GM23338 (cell line): ENCODE measurements around the gene ARSD. TPM values are rescaled to one million over a fixed set of nuclear protein-coding genes. Genes with fewer than 3 reads are reported as not detected.

Experiments
- ATAC-seq: fragments of 200-7000 bp; cut with Tn5 transposase; 3 replicates; pipeline ENCODE4 v1.9.1; 2020
- DNase-seq: peaks from one replicate; pipeline ENCODE4 v3.0.0-alpha.2; 2015; ENCODE audit warnings: low spot score
- H2AFZ ChIP-seq: fragments of 200-600 bp; sonication (generic); 2 replicates; pipeline ENCODE4 v1.8.0; 2016; ENCODE audit warnings: antibody characterized with exemption, mild to moderate bottlenecking, moderate library complexity
- H3F3A ChIP-seq: fragments of 200-600 bp; sonication (generic); replicated peaks from 2 replicates; pipeline ENCODE4 v1.8.0; 2017; ENCODE audit warnings: antibody characterized with exemption, mixed run types, low read depth
- H3K27ac ChIP-seq: fragments of 200-600 bp; sonication (generic); 2 replicates; pipeline ENCODE4 v1.6.1; 2016; ENCODE audit warnings: low read depth
- H3K27me3 ChIP-seq: fragments of 200-600 bp; sonication (generic); 2 replicates; pipeline ENCODE4 v1.8.0; 2016; ENCODE audit warnings: mild to moderate bottlenecking, mixed run types, moderate library complexity; ENCODE audit not compliant: insufficient read depth
- H3K36me3 ChIP-seq: fragments of 200-600 bp; sonication (generic); 2 replicates; pipeline ENCODE4 v1.8.0; 2016; ENCODE audit warnings: mild to moderate bottlenecking; ENCODE audit not compliant: insufficient read depth
- H3K4me1 ChIP-seq: fragments of 200-600 bp; sonication (generic); 2 replicates; pipeline ENCODE4 v1.8.0; 2016; ENCODE audit warnings: mild to moderate bottlenecking, moderate library complexity; ENCODE audit not compliant: insufficient read depth
- H3K4me2 ChIP-seq: fragments of 200-600 bp; sonication (generic); 2 replicates; pipeline ENCODE4 v1.7.1; 2017; ENCODE audit warnings: mixed run types
- H3K4me3 ChIP-seq: fragments of 200-600 bp; sonication (generic); 2 replicates; pipeline ENCODE4 v1.6.1; 2016; ENCODE audit warnings: mixed run types
- H3K79me2 ChIP-seq: fragments of 200-600 bp; sonication (generic); replicated peaks from 2 replicates; pipeline ENCODE4 v1.8.0; 2017; ENCODE audit warnings: mild to moderate bottlenecking; ENCODE audit not compliant: insufficient read depth
- H3K9me2 ChIP-seq: fragments of 200-600 bp; sonication (generic); 2 replicates; pipeline ENCODE4 v1.8.0; 2017; ENCODE audit not compliant: insufficient read depth
- H4K20me1 ChIP-seq: fragments of 200-600 bp; sonication (generic); replicated peaks from 2 replicates; pipeline ENCODE4 v1.8.0; 2017; ENCODE audit warnings: mild to moderate bottlenecking; ENCODE audit not compliant: insufficient read depth
- H3K27ac Mint-ChIP-seq: 2 replicates; pipeline ENCODE4 v1.8.0; 2020; ENCODE audit warnings: inconsistent platforms, mild to moderate bottlenecking, moderate library complexity, mixed read lengths
- H3K27me3 Mint-ChIP-seq: 3 replicates; pipeline ENCODE4 v1.8.0; 2022; ENCODE audit warnings: low read depth, mild to moderate bottlenecking, moderate library complexity, mixed read lengths, inconsistent platforms; ENCODE audit not compliant: insufficient read depth, poor library complexity
- H3K36me3 Mint-ChIP-seq: 3 replicates; pipeline ENCODE4 v1.8.0; 2021; ENCODE audit warnings: low read depth, mild to moderate bottlenecking, inconsistent platforms, moderate library complexity, mixed read lengths
- H3K4me1 Mint-ChIP-seq: 3 replicates; pipeline ENCODE4 v1.8.0; 2020; ENCODE audit warnings: mild to moderate bottlenecking, inconsistent platforms, mixed read lengths
- H3K4me3 Mint-ChIP-seq: 3 replicates; pipeline ENCODE4 v1.8.0; 2021; ENCODE audit warnings: moderate library complexity, mild to moderate bottlenecking, inconsistent platforms, mixed read lengths
- H3K9me3 Mint-ChIP-seq: 3 replicates; pipeline ENCODE4 v1.8.0; 2020; ENCODE audit warnings: moderate library complexity, mild to moderate bottlenecking, inconsistent platforms, mixed read lengths
- CREB1 ChIP-seq: fragments of 250-450 bp; sonication (Bioruptor Pico); IDR thresholded peaks from 2 replicates; pipeline ENCODE4 v1.5.0; 2020; ENCODE audit warnings: low read depth, mild to moderate bottlenecking, moderate library complexity
- CTCF ChIP-seq, 2 experiments: fragments of 200-600 bp in 1 of 2; sonication (generic) in 1 of 2; conservative IDR thresholded peaks; 2 replicates each; pipeline versions ENCODE4 v1.5.1 to v1.6.1; 2016 to 2017; ENCODE audit warnings: antibody characterized with exemption in 2 of 2, low read depth in 2 of 2, mild to moderate bottlenecking in 2 of 2, moderate library complexity in 1 of 2
- EZH2 ChIP-seq: fragments of 200-600 bp; sonication (generic); IDR thresholded peaks from one replicate; pipeline ENCODE4 v1.8.0; 2017; ENCODE audit warnings: antibody characterized with exemption, mild to moderate bottlenecking, low read depth; ENCODE audit not compliant: unreplicated experiment
- EZH2phosphoT487 ChIP-seq: fragments of 200-600 bp; sonication (generic); IDR thresholded peaks from one replicate; pipeline ENCODE4 v1.8.1; 2018; ENCODE audit warnings: antibody characterized with exemption; ENCODE audit not compliant: unreplicated experiment
- JUNB ChIP-seq: IDR thresholded peaks from one replicate; pipeline ENCODE4 v1.6.1; 2016; ENCODE audit warnings: antibody characterized with exemption; ENCODE audit not compliant: unreplicated experiment
- NANOG ChIP-seq: IDR thresholded peaks from 2 replicates; pipeline ENCODE4 v1.6.1; 2016; ENCODE audit warnings: antibody characterized with exemption, borderline replicate concordance
- POLR2AphosphoS5 ChIP-seq: IDR thresholded peaks from 2 replicates; pipeline ENCODE4 v1.6.1; 2016; ENCODE audit warnings: antibody characterized with exemption, low read depth
- REST ChIP-seq: IDR thresholded peaks from one replicate; pipeline ENCODE4 v1.6.1; 2018; ENCODE audit warnings: antibody characterized with exemption; ENCODE audit not compliant: unreplicated experiment
- STAT1 ChIP-seq: IDR thresholded peaks from one replicate; pipeline ENCODE4 v1.6.1; 2016; ENCODE audit warnings: antibody characterized with exemption; ENCODE audit not compliant: unreplicated experiment
- ZNF114 ChIP-seq: fragments of 250-450 bp; sonication (Bioruptor Pico); IDR thresholded peaks from 2 replicates; pipeline ENCODE4 v1.5.0; 2020; ENCODE audit warnings: mild to moderate bottlenecking, moderate library complexity
- ZNF462 ChIP-seq: fragments of 250-450 bp; sonication (Bioruptor Pico); IDR thresholded peaks from 2 replicates; pipeline ENCODE4 v1.5.0; 2020; ENCODE audit warnings: mild to moderate bottlenecking, moderate library complexity
- polyA plus RNA-seq: library from polyadenylated mRNA; unstranded; fragments of >200 nt; fragmentation: Nextera tagmentation; extraction: Ambion mirVana; gene quantifications from 2 replicates; pipeline ENCODE4 v1.2.1, GENCODE V29; 2016
- total RNA-seq: library from RNA; depleted of rRNA; stranded (reverse); fragments of >200 nt; shearing (Covaris generic); gene quantifications from 2 replicates; pipeline ENCODE4 v1.2.3, GENCODE V29; 2014

Gene ARSD
- total and polyA plus RNA-seq, 2 experiments from 2014 or later = 1.3 to 1.7 TPM

GRCh38 chrX:2855761-2856160, 73.4 kb downstream of the ARSD start (continued):
- TF ChIP-seq REST (no peak), POLR2AphosphoS5 (no peak), EZH2 (no peak)

GRCh38 chrX:2854918-2855317, 74.2 kb downstream of the ARSD start:
- Histone ChIP-seq H2AFZ (no peak overlapping the region), H3K36me3 (no peaks in the 10 kb centered on the region), H3K4me2 (no peak overlapping the region), H3K4me1 (peaks cover 5% of the 10 kb centered on the region; the same call in 1 of the 2 replicates), H3K9me2 (no peaks in the 10 kb centered on the region), H3K79me2 (no peaks in the 10 kb centered on the region), H3K27me3 (no peaks in the 10 kb centered on the region), H3K27ac (no peak overlapping the region), H4K20me1 (no peaks in the 10 kb centered on the region), H3F3A (no peaks in the 10 kb centered on the region), H3K4me3 (no peak overlapping the region)
- DNase-seq = no peak
- H3K4me3 Mint-ChIP-seq = no peak overlapping the region
- no peaks in the 10 kb centered on the region for H3K27me3 Mint-ChIP-seq
- H3K36me3 Mint-ChIP-seq = peaks cover 40% of the 10 kb centered on the region
- no peaks in the 10 kb centered on the region for H3K9me3 Mint-ChIP-seq
- H3K4me1 Mint-ChIP-seq = peaks cover 8% of the 10 kb centered on the region
- TF ChIP-seq EZH2phosphoT487 (no peak), STAT1 (no peak), ZNF114 (CRISPR knock-in tag) (no peak), REST (no peak), CTCF (conservative IDR thresholded peaks at IDR 0.05; ENCODE audit: low read depth in 2 of 2) (no peak), ZNF462 (no peak), NANOG (no peak), CREB1 (CRISPR knock-in tag) (no peak), JUNB (no peak)
- H3K27ac Mint-ChIP-seq = no peak overlapping the region
- ATAC-seq = no peak
